GM19239 (cell line): ENCODE results near the gene NRXN3.

Source experiments
- DNase-seq: peaks from one replicate; pipeline ENCODE4 v3.0.0; 2011; ENCODE audit warnings: low spot score; ENCODE audit not compliant: insufficient read length
- FAIRE-seq: peaks from 2 replicates; lab custom pipeline; 2011; peaks lifted over from hg19 to GRCh38; lab: Jason Lieb, UNC

NRXN3 gene

DNA sequence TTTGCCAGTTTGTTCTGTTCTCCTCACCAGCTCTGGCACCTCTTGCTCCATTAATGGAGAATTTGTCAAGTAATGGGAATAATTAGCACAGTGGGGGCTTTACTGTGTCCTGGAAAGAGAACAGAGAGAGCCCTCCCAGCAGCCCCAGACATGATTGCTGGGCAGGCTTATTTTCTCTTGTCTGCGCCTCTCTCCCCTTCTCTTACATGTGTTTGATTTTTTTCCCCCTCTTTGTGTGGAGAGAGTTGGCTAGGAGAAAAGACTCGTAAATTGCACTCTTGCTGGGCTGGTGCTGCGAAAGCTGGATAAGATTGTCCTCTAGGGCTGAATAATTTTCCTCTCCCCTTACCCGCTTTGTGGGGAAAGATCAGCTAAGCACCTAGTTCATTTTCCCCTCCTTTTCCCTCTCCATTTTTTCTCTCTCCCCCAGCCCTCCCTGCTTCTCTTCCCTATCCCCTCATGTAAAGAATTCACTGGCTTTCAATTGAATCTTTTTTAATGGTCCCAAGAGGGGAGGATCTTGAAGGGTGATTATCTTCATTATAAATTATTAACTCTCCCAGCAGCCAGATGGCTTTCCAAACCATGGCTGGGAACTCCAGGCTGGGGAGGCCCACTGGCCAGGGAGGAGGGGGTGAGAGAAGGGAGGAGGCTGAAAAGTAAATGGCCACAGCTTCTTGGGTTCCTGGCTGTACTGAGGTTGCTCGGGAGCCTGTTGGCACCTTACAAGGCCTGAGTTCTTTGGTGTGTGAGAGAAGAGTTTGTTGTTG is 62.2 kb downstream of the NRXN3 start:
- FAIRE-seq = no peak
- DNase-seq = no peak

DNA sequence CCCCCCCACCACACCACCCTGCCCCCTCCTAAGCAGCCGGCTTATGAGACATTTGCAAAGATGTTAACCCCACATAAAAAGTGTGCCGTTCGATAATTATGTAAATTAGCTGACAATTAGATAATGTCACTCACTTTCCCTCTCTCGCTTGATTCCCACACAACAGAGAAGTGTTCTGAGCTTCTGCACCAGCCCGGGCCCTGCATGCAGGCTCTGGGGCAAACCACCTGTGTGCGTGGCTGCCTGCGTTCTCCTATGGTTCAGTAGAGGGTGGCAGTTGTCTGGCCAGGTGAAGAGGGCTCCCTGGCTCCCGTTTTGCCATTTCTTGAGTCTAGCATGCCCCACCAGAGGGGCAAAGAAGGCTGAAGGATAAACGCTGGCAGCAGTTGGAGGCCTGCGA is 68.0 kb downstream of the NRXN3 start:
- no peak for FAIRE-seq

DNA sequence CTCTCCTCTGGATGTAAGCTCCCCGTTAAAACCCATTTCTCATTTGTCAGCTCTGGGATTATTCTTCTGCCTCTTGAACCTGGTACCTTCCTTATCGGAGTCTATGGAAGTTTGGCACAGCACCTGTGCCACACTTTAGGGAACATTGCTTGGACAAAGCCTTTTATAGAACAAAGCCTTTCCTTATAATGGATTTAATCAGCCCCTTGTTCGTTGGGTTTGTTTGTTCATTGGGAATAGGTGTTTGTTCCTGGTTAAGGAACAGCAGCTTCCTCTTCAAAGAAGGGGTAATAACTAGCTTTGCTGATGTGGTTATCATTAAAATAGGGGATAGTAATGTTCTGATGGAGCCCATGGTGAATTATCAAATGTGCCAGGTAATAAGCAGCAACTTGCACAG is 70.4 kb downstream of the NRXN3 start:
- DNase-seq = no peak
- FAIRE-seq = no peak

More for the DNA sequence above, 68.0 kb downstream of the NRXN3 start:
- DNase-seq = no peak

DNA sequence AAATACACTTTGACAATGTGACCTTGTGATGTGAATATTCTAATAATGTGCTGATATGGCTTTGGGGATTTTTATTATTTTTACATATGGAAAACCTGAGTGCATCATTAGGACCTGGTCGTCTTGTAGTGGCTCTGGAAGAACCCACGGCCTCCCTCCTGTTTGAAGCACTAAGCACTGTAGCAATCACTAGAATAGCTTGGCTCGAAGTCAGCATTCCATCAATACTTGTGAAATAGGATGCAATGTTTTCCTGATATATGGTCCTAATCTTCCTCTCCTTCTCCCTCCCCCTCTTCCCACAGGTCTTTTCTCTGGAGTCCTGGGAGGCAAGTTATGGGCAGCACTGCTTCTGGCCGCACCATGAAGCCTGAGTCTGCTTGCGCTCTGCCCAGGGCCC is 71.9 kb downstream of the NRXN3 start:
- DNase-seq (no peak), FAIRE-seq (no peak)

DNA sequence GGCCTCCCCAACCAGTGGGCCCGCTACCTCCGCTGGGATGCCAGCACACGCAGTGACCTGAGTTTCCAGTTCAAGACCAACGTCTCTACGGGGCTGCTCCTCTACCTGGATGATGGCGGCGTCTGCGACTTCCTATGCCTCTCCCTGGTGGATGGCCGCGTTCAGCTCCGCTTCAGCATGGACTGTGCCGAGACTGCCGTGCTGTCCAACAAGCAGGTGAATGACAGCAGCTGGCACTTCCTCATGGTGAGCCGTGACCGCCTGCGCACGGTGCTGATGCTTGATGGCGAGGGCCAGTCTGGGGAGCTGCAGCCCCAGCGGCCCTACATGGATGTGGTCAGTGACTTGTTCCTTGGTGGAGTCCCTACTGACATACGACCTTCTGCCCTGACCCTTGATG is 73.0 kb downstream of the NRXN3 start:
- DNase-seq = no peak
- no peak for FAIRE-seq

DNA sequence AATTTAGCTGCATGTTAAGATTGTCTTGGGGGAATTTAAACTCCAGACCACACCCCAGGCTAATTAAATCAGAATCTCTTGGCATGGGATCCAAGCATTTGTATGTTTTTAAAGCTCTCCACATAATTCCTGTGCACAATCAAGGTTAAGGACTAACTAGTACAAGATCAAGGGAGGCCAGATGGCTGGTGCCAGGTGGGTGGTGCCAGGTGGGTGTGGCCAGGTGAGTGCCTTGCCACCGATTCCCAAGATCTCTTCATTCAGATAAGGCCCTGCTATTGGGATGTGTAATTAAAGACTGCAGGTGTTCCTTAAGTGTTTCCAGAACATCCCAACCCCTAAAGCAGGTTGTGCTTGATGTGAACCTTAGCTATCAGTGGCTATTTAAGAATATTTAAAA is 75.1 kb downstream of the NRXN3 start:
- DNase-seq (no peak), FAIRE-seq (no peak)

DNA sequence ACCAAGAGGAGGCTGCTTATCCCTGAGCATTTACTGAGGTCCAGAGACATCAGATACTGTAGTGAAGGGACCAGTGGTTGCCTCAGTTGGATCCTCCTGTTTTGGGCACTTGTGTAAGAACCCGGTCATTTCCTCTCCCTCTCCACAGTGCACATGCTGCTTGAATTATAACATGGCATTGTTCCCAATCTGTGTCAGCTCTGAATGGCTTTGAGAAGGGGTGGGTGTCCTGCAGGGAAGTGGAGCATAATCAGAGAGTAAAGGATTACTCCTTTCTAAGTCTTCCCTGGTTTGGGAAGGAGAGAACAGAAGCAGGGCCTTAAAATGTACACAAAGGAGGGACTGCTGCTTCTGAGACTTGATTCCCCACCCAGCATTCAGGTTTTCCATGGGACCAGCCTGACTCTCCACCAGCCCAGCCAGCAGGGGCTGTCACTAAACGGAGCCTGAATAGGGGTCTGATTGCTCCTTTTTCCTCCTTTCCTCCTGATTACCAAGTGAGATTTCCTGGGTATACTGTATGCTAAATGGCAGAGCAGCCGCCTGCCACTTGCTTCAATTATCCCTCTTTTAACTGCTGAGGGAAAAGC is 78.4 kb downstream of the NRXN3 start:
- no peak for DNase-seq
- no peak for FAIRE-seq

DNA sequence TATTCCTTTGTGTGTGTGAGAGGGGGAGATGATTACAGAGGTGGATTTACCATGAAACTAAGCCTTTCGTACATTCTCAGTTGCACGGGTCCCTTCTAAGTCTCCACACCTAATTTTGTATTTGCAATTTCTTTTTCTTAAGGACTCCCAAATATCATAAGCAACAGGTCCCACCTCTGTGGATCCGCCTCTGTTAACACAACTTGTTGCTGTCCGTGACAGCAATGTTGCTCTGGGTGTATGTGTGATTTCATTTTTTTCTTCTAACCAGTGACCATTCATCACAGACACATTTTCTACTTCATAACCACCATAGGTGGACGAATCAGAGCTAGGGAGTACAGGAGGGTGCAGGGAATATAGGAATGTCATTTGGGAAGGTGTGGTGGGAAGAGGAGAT is 81.1 kb downstream of the NRXN3 start:
- FAIRE-seq (no peak), DNase-seq (no peak)

DNA sequence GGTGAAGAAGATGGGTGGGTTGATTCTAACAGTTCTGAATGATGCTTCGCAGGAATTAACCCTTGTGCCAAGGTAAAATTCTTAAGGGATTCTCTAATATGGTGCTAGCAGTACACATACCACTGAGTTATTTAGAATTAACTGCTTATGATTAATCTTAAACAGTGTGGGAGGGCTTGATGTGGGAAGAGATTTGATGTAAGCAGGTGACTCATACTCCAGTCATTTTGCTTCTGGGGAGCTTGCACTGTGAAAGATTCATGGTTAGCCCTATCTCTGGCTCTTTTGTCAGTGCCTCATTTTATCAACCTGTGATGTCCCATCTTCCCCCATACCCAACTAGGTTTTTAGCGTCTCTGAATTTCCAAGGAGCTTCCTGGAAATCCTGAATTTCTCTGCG is 83.8 kb downstream of the NRXN3 start:
- DNase-seq (no peak), FAIRE-seq (no peak)

DNA sequence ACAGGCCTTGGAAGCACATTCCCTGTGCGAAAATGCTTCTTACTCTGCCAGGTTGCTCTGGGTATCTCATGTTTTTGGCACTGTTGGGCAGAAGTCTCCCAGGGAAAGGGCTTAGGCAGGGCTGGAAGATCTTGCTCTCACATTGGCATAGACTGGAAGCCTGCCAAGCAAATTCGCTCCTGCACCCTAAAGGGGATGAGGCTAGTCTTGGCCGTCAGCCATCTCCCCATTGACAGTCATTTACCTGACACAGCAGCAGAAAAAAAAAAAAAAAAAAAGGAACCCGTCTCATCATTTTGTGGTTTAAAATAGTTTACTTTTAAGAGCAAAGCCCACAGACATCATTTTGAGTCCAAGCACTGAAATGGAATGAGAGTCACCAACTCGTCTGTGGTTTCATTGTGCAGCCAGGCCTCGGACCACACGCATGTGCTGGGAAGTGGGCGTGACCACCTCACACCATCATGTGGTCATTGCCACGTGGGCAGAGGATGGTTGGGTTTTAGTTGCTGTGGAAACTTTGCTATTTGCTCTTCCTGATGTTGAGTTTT is 84.8 kb downstream of the NRXN3 start:
- FAIRE-seq = no peak

DNA sequence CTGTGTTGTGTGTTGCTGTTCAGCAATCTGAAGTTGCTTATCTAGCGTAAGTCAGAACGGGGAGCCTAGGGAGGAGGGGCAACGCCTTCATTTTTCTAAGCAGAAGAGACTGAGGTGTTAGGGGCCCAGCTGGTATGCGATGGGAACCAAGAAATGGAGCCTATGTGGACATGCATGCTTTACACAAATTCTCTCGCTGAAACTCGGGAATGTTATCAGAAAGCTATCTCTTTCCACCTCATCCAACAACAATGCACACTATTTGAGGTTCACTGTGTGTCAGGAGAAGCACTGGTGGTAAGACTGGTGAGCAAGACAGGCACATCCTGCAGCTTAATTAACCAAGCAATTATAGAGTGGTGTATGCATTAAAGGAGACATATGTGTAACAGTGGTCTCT is 89.7 kb downstream of the NRXN3 start:
- DNase-seq (no peak), FAIRE-seq (no peak)

More for the DNA sequence above, 84.8 kb downstream of the NRXN3 start:
- no peak for DNase-seq

DNA sequence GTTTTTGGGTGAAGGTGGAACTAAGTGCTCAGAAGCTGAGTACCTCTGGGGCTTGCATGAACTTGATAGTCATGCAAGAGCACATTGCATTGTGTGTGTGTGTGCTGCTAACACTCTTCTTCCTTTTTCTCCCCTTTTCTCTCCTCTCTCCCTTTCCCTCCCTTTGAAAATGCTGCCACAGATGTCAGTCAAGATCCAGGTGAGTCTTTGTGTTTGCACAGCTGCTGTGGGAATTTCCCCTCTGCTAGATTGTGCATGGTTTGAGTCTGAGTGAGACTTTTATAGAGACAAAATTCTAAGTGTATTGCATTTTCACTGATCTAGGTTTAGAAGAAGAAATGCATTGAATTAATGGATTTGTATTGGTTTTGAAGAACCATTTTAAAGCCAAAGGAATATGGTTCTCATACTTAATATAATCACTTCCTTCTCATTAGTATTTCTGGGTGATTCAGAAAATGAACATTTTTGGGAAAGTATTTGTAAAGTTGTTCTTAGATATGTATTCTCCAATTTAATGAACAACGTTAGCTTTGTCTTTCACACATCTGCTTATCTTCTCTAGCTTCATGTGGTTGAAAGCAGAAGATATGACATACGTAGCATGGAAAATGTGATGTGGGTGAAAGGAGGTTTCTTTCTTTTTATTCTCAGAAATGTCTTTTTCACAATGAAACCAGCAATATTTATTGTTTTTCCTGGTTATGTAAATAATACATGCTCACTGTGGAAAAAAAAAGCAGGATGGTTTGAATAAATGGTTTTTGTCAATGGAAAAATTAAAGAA is 108.5 kb downstream of the NRXN3 start:
- DNase-seq (no peak), FAIRE-seq (no peak)

DNA sequence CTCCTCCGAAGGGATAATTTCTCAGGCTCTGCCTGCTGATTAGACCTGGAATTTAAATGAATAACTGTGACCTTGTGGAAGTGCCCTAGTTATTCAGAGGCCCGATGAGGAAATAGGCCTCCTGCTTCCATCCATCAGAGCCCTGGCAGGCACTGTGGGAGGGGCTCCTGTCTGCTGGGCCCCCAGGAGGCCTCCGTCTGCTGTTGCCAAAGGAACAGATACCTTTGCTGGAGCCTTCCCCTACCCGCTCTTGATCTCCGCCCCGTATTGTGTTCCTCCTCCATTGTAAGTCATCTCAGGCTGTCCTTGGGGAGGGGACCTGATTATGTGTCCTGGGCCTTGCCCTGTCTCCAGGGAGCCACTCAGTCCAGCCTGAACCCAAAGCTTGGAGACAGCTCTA is 112.3 kb downstream of the NRXN3 start:
- FAIRE-seq (no peak), DNase-seq (no peak)

DNA sequence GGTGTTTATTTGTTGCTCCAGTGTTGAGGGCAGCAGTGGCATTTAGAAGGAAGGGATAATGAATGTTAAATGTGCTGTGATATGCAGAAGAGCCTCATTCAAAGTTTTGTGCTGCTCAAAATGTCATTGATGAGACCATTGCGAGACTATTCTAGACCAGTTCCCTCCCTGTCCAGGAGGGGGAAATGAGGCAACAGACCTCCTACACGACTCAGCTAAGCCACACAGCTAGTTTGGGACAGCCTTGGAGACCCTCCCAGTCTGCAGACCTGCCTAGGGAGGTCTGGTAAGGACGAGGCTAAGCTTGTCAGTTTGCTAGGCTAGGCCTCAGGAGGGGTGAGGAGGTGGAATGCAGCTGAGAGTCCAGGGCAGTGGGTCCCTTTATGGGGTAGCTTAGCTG is 116.0 kb downstream of the NRXN3 start:
- DNase-seq (no peak), FAIRE-seq (no peak)

DNA sequence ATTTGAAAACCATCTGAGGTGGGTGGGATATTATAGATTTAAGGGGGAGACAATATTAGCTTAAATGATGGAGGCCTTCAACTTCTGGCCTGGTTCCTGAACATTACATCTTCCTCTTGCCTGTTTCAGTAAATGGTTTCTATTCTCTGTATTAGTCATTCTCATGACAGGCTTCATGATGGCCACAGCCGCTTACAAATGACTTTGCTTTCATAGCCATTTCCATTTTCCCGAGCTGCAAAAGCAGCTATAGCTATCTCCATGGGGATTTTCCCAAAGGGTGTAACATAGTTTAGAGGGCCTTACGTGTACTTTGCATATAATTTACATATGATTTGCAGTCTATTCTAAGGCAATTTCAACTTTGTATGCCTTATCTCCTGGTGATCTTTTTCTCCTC is 121.8 kb downstream of the NRXN3 start:
- FAIRE-seq (peak; percentile 55), DNase-seq (peak; percentile 9)

DNA sequence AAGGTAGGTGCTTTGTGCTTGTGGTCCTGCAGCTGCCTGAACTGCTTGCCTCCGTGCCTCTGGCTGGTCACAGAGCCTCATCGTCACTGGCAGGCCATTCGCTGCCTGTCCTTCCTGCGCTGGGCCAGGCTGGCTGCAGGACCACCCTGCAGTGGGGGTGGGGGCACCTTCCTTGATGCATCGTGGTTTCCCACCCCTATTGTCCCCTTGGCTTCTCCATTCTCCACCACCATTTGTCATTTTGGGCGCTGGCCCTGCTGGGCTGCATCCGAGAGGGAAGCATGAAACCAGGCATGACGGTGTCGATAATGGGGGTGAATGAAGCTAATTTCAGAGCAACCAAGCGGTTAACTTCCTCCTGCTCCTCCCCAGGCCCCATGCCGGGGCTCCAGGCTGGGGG is 127.7 kb downstream of the NRXN3 start:
- DNase-seq (no peak), FAIRE-seq (no peak)

DNA sequence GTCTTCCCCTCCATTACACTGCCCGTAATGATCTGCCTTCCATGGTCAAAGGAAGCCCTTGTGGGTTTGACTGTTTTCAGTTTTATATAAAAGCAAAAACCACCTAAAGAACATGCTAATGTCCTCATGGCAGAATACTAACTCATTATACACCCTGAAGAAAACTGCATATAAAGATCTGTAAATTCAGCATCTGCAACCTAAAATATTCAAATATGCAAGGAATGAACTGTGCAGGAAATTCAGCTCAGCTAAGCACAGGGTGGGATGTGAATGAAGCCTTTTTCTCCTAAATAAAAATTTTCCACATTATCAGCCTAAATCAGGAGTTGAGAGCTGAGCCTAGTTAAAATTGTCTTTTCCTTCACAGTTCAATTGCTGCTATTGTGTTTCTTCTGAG is 128.1 kb downstream of the NRXN3 start:
- DNase-seq (no peak), FAIRE-seq (no peak)

DNA sequence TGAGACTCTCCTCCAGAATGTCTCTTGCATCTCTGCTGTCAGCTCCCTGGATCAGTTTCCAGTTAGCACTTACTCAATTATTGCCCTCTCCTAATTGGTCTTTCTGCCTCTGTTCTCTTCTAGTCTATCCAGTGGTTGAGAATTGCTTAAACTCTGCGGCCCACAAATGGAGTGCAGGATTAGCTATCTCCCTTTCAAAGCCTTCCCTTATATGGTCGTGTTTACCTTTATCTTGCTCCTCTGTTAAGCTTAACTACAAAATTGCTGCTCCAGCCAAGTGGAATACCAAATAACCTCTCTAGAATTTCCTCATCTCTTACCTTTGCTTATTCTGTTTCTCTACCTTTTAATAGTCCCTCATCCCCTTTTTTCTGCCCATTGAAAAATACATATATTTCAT is 132.7 kb downstream of the NRXN3 start:
- DNase-seq (no peak), FAIRE-seq (no peak)

DNA sequence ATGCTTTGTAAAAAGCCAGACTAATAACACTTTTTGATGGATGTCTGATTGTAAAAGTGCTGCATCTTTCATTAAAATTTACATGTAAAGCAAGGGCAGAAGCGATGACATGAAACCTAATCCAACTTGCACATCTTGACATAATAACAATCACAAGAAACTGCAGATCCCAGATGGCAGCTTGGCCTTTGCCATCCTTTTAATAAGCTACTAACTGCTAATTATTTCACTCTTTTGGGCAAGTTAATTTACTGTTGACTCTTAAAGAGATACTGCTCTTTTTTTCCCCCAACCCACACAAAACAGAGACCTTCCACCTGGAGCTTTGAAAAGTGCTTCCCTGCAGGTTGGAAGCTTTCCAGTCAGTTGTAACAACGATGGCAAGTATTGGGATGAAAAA is 137.5 kb downstream of the NRXN3 start:
- DNase-seq = no peak
- FAIRE-seq = no peak

DNA sequence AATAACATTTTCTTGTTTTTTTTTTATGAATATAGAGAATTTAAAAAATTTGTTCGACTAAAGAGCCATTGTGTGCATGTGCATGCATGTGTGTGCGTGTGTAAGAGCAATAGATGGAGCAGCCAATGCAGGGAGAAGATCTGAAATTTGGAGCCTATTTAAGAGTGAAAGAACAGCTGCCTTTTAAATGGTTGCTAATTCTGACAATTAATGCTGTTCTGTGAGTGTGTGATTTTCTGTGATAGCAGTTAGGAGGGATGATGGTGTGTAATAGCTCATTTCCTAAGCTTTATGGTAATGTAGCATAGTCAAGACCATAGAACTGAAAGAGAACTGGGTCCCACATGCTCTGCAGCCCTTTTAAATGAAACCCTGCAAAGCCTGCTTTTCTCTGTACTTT is 137.9 kb downstream of the NRXN3 start:
- FAIRE-seq = no peak
- DNase-seq = no peak

DNA sequence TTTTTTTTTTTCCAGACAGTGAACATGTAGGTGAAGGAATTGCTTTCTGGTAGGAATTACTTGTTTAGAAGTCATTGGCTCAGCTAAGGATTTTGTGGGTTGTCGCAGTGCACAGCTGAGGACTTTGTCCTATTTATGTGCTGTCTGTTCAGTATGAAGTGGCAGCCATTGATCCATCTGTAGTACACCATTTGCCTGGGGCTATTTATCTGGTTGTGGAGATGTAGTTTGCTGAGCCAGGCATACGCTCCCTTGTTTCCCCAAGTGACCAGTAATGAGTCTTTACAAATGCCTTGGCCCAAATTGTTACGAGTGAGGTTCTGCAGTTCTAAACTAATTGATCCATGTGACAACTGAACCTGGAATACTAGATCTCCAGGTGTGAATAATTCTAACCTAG is 140.1 kb downstream of the NRXN3 start:
- DNase-seq = no peak
- FAIRE-seq = no peak
